A549 (cell line): ENCODE results near the gene TMEM95.

Experiments used
- CEBPB ChIP-seq, 2 experiments: fragments of >200 bp in 1 of 2; sonication (Bioruptor Twin) in 1 of 2; formaldehyde crosslinking in 1 of 2; IDR thresholded peaks; 2 replicates each; pipeline ENCODE4 v1.6.1; 2012 to 2016
- JUN ChIP-seq, 2 experiments: fragments of >200 bp; sonication (Bioruptor Twin); formaldehyde crosslinking; IDR thresholded peaks; 2 replicates in 1 of 2; 3 replicates in 1 of 2; pipeline ENCODE4 v1.6.1; 2016 to 2017
- JUNB ChIP-seq: fragments of >200 bp; sonication (Bioruptor Twin); formaldehyde crosslinking; IDR thresholded peaks from 2 replicates; pipeline ENCODE4 v1.6.1; 2016
- NFE2L2 ChIP-seq: fragments of 150-350 bp; conservative IDR thresholded peaks from 2 replicates; pipeline ENCODE4 v1.6.1; 2014; ENCODE audit warnings: low read length
- NR3C1 ChIP-seq: fragments of >200 bp; sonication (Bioruptor Twin); formaldehyde crosslinking; IDR thresholded peaks from 3 replicates; pipeline ENCODE4 v1.6.1; 2017
- POLR2A ChIP-seq: IDR thresholded peaks from 2 replicates; pipeline ENCODE4 v1.6.1; 2012; ENCODE audit warnings: mild to moderate bottlenecking, low read length
- POLR2AphosphoS2 ChIP-seq: conservative IDR thresholded peaks from 2 replicates; pipeline ENCODE4 v1.6.1; 2012; ENCODE audit warnings: low read length, improper control_type of control experiment, inconsistent platforms
- RAD21 ChIP-seq, 2 experiments: fragments of >200 bp in 1 of 2; sonication (Bioruptor Twin) in 1 of 2; formaldehyde crosslinking in 1 of 2; IDR thresholded peaks in 1 of 2; conservative IDR thresholded peaks in 1 of 2; 2 replicates in 1 of 2; 3 replicates in 1 of 2; pipeline ENCODE4 v1.6.1; 2012 to 2018; ENCODE audit warnings: inconsistent platforms in 1 of 2
- SREBF2 ChIP-seq: fragments of 450-650 bp; IDR thresholded peaks from 2 replicates; pipeline ENCODE4 v1.6.1; 2014; ENCODE audit warnings: mild to moderate bottlenecking, moderate library complexity
- ZC3H11A ChIP-seq: fragments of 450-650 bp; IDR thresholded peaks from 2 replicates; pipeline ENCODE4 v1.6.1; 2014; ENCODE audit warnings: antibody characterized with exemption, mild to moderate bottlenecking
- ZFP36 ChIP-seq: fragments of 450-650 bp; IDR thresholded peaks from 2 replicates; pipeline ENCODE4 v1.6.1; 2014; ENCODE audit warnings: borderline replicate concordance; ENCODE audit not compliant: partially characterized antibody
- TF ChIP-seq, protein P1 (sequence below): fragments of >200 bp; sonication (Bioruptor Twin); formaldehyde crosslinking; IDR thresholded peaks from 3 replicates; pipeline ENCODE4 v1.5.1; 2016
- TF ChIP-seq, protein P2 (sequence below): fragments of >200 bp; sonication (Bioruptor Twin); formaldehyde crosslinking; IDR thresholded peaks from 2 replicates; pipeline ENCODE4 v1.6.1; 2016
- TF ChIP-seq, protein P3 (sequence below): fragments of 200-600 bp; sonication (generic); IDR thresholded peaks from 2 replicates; pipeline ENCODE4 v1.6.1; 2016; ENCODE audit warnings: antibody characterized with exemption, mild to moderate bottlenecking, moderate library complexity

DNA sequence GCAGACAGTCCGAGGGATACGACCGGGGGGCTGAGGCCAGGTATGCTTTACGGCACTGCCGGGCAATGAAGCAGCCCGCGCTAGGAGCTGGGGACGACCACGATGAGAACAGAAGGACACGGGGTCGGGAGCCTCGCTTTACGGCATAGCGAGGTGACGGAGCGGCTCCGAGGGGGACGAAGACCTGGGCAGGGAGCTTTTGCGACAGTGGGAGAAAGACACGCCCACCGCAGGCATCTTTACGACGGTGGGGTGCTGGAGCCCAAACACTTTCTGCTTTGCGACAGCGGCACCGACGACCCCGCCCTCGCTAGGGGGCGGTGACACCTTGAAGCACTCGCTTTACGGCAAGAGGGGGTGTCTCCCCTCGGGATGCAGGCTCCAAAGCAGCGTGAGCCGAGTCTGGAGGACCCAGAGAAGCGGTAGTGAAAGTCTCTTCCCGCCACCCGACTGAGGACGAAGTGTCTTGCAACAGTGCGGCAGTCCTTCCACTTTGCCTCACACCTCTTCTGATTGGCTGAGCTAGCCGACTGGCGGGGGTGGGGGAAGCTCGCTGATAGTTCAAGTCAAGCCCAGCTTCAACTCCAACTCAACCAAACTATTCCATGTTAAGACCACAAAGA, 25.5 kb upstream of the TMEM95 start:
- TF ChIP-seq, protein P1, sequence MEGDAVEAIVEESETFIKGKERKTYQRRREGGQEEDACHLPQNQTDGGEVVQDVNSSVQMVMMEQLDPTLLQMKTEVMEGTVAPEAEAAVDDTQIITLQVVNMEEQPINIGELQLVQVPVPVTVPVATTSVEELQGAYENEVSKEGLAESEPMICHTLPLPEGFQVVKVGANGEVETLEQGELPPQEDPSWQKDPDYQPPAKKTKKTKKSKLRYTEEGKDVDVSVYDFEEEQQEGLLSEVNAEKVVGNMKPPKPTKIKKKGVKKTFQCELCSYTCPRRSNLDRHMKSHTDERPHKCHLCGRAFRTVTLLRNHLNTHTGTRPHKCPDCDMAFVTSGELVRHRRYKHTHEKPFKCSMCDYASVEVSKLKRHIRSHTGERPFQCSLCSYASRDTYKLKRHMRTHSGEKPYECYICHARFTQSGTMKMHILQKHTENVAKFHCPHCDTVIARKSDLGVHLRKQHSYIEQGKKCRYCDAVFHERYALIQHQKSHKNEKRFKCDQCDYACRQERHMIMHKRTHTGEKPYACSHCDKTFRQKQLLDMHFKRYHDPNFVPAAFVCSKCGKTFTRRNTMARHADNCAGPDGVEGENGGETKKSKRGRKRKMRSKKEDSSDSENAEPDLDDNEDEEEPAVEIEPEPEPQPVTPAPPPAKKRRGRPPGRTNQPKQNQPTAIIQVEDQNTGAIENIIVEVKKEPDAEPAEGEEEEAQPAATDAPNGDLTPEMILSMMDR, result no peak
- TF ChIP-seq ZC3H11A (no peak), POLR2A (peak; percentile 87), NFE2L2 (no peak), NR3C1 (no peak), SREBF2 (no peak), ZFP36 (no peak), POLR2AphosphoS2 (no peak), JUN (IDR thresholded peaks at IDR 0.05) (peak; percentile 62 to 66; a peak in 4 of 5 replicates), RAD21 (conservative IDR thresholded peaks at IDR 0.05 in 1 of 2, IDR thresholded peaks at IDR 0.05 in 1 of 2) (no peak), CEBPB (IDR thresholded peaks at IDR 0.05) (no peak), JUNB (no peak)
- TF ChIP-seq, protein P2, sequence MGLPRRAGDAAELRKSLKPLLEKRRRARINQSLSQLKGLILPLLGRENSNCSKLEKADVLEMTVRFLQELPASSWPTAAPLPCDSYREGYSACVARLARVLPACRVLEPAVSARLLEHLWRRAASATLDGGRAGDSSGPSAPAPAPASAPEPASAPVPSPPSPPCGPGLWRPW, result no peak
- TF ChIP-seq, protein P3, sequence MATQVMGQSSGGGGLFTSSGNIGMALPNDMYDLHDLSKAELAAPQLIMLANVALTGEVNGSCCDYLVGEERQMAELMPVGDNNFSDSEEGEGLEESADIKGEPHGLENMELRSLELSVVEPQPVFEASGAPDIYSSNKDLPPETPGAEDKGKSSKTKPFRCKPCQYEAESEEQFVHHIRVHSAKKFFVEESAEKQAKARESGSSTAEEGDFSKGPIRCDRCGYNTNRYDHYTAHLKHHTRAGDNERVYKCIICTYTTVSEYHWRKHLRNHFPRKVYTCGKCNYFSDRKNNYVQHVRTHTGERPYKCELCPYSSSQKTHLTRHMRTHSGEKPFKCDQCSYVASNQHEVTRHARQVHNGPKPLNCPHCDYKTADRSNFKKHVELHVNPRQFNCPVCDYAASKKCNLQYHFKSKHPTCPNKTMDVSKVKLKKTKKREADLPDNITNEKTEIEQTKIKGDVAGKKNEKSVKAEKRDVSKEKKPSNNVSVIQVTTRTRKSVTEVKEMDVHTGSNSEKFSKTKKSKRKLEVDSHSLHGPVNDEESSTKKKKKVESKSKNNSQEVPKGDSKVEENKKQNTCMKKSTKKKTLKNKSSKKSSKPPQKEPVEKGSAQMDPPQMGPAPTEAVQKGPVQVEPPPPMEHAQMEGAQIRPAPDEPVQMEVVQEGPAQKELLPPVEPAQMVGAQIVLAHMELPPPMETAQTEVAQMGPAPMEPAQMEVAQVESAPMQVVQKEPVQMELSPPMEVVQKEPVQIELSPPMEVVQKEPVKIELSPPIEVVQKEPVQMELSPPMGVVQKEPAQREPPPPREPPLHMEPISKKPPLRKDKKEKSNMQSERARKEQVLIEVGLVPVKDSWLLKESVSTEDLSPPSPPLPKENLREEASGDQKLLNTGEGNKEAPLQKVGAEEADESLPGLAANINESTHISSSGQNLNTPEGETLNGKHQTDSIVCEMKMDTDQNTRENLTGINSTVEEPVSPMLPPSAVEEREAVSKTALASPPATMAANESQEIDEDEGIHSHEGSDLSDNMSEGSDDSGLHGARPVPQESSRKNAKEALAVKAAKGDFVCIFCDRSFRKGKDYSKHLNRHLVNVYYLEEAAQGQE, result no peak
